CD1c-positive myeloid dendritic cell (primary cell): ENCODE measurements around the gene MAGEA1.
"Not testable (repeated sequence)": the region's sequence is repeated elsewhere in the genome, so short reads cannot be mapped to it uniquely, and the experiment has no call there.

Experiments used
- DNase-seq: peaks from one replicate; pipeline ENCODE4 v3.0.0-alpha.2; 2016; ENCODE audit errors: extremely low spot score

MAGEA1 gene, protein sequence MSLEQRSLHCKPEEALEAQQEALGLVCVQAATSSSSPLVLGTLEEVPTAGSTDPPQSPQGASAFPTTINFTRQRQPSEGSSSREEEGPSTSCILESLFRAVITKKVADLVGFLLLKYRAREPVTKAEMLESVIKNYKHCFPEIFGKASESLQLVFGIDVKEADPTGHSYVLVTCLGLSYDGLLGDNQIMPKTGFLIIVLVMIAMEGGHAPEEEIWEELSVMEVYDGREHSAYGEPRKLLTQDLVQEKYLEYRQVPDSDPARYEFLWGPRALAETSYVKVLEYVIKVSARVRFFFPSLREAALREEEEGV

DNA sequence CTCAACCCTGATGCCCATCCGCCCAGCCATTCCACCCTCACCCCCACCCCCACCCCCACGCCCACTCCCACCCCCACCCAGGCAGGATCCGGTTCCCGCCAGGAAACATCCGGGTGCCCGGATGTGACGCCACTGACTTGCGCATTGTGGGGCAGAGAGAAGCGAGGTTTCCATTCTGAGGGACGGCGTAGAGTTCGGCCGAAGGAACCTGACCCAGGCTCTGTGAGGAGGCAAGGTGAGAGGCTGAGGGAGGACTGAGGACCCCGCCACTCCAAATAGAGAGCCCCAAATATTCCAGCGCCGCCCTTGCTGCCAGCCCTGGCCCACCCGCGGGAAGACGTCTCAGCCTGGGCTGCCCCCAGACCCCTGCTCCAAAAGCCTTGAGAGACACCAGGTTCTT, at the start of gene MAGEA1:
Gene MAGEA1 (plus strand): TSS at position 154 of the 400 bp plus-strand sequence. CDS start 3,106 bp downstream, outside the sequence.
- DNase-seq = no peak

DNA sequence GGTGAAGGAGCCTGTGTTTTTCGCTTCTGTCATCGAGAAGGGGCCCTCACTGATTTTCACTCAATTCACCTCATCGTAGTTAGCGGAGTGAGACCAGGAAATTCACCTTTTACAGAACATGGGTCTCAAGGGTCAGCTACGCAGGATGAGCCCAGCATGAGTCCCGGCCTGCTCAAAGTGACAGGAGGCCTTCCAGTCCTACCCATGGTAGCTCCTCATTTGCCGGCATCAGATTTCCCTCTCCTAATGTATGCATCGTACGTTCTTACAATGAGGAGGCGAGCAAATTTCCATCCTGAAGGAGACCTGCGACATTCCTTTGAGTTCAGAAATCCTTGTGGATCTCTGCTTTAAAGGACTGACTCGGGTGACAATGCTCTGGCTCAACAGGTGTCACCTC, 46.2 kb upstream of the MAGEA1 start:
- DNase-seq = not testable (repeated sequence)

DNA sequence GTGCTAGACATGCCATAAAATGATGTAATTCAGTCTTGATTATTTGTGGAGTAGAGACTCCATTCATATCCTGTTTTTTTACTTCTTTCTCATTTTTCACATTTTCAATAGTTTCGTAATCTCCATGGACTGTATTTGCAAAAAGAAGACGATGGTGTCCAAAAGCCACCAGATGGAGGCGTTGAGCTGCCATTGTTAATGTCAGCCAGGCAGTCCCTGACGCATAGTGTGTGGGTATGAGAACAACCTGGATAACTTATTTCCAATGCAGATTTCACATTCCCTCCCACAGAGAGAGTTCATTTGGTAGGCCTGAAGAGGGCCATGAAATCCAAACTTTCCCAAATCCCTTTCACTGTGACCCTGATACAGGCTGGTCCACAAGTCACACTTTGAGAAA, 40.0 kb upstream of the MAGEA1 start:
- DNase-seq = not testable (repeated sequence)

DNA sequence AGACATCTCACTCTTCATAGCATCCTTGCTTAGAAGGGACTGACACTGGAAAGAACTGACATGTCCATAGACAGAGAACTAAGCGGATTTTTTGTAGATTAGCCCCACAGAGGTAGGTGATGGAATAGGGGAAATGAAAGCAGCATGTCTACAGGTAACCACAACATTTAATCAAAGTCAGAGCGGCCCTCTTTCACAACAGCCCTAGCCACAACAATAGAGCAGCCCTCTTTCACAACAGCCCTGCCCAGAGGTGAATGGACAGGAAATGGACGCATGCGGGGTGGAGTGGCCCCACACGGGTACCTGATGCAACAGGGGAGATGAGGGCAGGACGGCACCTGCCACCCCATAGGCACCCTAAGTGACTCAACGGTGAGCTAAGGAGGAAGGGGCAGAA, 32.8 kb upstream of the MAGEA1 start:
- DNase-seq = not testable (repeated sequence)

DNA sequence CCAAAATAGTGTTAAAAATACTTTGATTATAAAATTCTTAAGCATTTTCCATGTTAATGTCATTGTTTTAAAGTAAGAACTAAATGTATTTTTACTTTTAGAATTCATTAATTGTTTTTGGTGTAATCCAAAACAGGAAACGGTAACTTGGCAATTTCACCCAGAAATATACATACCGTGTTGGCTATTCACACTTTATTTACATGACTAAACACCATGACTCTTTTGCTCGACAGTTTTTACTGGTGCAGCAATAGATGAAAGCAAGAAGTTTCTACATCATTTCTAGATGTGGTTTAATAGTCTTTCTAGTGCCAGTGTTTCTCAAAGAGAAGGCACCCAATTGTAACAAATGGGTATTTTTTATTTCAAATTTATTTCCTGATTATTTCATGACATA, 25.6 kb upstream of the MAGEA1 start:
- DNase-seq = no peak

DNA sequence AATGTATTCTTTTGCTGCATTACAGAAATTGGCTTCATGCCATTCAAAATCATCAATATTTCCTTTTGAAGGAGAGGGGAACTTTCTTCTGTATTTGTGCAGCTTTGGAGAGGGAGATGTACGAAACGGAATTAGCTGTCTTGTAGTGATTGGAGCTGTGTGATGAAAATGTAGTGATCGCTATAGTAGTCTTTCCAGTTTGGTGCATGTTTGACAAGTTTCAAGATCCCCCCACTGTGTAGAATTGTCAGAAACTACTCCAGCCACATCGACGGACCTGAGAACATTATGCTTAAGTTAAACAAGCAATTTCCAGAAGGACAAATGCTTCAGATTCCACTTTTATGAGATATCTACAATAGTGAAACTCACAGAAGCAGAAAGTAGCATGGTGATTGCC, 21.6 kb upstream of the MAGEA1 start:
- DNase-seq = no peak

DNA sequence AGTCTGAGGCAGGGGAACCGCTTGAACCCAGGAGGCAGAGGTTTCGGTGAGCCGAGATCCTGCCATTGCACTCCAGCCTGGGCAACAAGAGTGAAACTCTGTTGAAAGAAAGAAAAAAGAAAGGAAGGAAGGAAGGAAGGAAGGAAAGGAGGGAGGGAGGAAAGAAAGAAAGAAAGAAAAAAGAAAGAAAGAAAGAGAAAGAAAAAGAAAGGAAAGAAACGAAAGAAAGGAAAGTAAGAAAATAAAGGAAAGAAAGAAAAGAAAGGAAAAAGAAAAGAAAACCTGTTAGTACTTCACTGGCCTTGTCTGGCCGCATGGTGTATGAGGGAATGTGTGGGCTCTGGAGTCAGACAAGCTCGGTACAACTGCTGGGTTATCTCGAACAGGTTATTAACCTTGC, 20.8 kb upstream of the MAGEA1 start:
- DNase-seq = no peak

DNA sequence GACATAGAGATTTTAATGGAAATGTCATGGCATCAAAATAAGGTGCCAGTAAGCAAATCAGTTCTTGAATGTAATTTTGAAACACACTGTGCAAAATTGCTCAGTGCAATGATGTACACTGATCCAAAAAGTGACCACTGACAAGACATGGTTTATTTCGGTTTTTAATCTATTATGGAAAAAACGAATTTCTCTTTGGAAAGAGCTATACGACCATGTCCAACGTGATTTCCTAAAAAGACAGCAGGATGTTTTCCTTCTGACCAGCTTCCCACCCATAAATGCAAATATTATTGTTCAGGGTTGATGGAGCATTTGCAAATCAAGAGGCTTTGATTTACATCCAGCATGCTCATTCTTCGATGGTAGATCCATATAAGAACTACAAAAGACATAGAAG, 17.1 kb upstream of the MAGEA1 start:
- no peak for DNase-seq

DNA sequence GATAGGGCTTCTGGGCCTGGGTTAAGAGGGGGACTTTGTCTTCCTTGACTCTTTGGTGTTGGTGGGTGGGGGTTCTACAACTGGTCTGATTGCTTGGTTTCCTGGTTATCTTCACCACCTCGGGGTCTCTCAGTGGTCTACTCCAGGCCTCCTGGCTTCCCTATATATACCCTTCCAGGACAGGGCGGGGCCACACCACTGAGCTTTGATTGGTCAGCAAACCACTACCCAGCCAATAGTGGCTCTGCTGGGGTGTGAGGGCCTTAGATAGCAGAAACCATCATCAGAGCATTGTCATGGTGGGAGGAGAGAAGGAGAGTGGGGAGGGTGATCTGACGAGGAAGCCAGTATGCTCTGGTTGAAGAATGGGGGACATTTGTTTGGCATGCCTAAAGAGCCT, 14.4 kb upstream of the MAGEA1 start:
- DNase-seq = no peak

DNA sequence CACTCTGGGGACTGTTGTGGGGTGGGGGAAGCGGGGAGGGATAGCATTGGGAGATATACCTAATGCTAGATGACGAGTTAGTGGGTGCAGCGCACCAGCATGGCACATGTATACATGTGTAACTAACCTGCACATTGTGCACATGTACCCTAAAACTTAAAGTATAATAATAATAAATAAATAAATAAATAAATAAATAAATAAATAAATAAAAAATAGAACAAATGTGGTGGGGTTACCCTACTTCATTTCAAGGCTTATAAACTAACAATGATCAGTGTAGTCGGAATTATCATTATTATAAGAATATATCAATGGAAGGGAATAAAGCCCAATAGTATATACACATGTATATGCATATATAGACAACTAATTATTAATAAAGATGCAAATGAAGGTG, 10.7 kb upstream of the MAGEA1 start:
- not testable (repeated sequence) for DNase-seq

DNA sequence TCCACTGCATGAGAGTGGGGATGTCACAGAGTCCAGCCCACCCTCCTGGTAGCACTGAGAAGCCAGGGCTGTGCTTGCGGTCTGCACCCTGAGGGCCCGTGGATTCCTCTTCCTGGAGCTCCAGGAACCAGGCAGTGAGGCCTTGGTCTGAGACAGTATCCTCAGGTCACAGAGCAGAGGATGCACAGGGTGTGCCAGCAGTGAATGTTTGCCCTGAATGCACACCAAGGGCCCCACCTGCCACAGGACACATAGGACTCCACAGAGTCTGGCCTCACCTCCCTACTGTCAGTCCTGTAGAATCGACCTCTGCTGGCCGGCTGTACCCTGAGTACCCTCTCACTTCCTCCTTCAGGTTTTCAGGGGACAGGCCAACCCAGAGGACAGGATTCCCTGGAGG, 2.7 kb downstream of the MAGEA1 start:
- DNase-seq = no peak

DNA sequence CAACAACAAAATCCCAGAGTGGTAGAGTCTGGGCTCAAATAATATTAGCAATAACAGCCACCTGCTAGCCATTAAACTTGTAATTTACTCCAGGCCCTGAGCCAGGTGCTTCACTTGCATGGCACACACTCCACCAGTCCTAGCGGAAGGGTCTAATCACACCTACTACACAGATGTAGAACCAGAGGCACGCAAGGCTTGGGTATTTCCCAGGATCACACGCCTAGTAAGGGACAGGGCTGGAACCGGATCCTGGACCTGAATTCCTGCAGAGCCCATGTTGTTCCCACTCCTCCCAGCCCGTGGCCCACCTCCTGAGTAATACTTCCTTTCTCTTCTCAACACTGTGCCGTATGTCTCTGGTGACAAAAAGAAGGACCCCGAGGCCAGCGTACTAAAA, 5.7 kb downstream of the MAGEA1 start:
- DNase-seq = no peak

DNA sequence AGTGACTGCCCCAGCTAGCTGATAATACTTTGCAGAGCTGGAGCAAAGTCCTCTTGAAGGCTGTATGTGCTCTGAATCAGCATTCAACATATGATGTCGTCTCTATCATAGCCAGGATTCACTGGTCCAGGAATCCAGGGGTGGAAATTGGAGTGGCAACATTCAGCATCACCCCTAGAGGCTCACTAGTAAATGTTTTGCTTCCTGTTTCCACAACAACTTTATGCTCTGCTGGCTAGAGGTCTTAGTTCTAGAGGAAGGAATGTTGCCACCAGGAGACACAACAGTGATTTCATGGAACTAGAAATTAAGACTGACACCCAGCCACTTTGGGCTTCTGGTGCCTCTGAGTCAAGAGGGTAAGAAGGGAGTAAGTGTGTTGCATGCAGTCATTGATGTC, 11.3 kb downstream of the MAGEA1 start:
- no peak for DNase-seq

DNA sequence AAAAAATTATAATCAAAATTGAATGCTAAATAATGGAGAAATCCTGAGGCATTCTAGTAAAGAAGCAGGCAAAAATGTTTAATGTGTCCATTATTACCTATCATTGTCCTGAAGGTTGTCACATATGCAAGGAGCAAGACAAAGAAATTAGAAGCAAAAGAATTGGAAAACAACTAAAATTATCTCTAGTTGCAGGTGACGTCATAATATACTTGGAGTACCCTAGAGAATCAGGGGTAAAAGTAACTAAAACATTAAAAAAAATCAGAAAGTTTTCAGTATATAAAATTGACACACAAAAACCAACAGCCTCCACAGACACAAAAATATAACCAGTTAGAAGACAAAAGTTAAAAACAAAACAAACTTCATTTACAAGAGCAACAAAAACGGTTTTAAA, 21.4 kb downstream of the MAGEA1 start:
- no peak for DNase-seq

DNA sequence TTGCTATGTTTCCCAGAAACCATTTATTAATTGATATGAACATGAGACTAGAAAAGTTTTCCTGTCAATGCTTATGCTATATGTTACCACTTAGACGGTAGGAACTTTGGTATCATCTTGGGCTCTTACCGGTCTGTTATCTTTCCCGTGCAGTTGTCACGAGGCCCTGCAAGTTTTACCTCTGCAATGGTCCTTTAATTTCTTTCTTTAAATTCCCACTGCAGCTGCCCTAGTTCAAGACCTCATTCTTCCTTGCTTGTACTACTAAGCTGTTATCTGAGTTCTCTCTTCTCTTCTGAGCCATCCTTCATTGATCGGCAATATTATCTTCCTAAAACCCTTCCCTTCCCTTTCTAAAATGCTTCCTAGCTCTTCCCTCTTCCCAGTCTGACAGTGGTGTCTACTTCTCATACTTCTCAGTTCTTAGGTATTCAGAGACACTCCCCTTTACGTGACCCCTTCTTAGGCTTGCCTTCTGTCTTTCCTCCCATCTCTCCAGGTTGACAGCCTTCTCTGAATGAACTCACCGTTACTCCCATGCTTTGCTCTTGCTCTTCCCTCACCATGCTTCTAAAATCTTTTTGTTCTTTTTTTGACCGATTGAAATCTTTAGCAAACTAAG, 27.5 kb downstream of the MAGEA1 start:
- DNase-seq = no peak

DNA sequence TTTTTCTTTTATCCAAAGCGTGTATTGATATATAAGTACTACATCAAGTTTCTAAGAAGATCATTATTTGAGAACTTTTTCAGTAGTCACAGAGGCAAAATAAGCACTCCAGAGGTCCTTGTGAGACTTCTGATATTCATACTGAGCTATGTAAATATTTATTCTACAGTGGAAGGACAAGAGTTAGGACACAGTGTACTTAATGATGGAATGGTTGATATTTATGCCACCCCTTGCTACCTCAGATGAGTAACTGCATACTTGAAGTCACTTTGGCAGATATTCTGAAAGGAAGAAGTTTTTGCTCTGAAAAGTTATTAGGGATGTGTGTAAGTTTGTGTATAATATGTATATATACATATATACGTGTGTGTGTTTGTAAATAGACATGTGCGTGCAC, 30.3 kb downstream of the MAGEA1 start:
- no peak for DNase-seq

DNA sequence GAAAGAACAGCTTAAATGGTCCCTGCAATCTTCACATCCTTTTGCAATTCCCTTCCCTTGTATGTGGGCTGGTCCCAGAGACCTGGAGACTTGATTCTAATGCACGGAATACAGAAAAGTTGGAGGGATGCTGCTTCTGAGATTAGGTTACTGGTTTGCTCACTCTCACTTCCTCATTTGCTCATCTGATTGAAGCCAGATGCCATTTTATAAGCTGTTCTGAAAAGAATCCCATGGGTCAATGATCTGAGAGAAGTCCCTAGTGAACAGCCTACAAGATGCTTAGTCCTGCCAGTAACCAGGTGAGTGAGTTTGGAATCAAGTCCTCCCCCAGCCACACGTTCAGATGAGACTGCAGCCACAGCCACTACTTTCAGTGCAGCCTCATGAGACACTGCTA, 35.9 kb downstream of the MAGEA1 start:
- no peak for DNase-seq

DNA sequence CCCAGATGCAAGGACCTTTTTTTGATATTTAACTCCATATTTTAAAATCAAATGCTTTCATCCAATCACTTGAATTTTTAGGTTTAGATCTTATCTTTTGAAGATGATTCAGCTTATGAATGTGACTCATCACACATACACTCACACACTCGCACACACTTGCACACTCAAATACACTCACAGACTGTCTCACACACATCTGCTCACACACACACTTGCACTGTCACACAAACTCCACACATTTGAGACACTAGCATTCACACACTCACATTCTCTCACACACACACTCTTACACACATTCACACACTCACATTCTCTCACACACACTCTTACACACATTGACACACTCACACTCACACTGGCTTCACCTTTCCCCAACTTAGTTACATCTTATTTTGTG, 37.8 kb downstream of the MAGEA1 start:
- no peak for DNase-seq

DNA sequence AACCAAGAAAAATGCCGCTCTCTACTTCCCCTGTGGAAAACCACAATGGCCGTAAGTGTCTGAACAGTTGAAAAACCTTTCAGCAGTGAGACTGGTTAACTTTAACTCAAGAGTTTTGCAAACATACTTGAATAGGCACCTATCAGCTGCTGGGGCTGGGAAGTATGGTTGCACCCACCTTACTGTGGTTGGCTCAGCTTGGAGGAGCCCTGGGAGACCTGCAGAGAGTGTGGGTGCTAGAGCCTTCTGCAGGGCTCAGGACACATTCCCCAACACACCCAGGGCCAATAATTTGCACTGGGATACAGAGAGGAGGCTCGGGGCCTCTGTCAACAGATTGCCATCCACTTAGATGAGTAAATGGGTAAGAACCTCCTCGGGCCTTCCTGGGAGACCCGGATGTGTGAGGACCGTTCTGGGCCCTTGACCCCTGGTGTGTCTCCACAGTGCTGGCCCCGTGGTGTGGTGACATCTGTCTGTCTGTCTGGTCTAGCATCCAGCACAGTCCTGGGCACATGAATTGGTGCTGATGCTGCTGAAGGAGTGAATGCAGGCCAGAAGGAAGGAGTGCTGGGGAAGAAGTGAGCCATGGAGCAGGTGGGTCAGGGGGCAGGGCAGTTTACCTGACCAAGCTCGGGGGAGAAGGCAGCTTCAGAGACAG, 46.5 kb downstream of the MAGEA1 start:
- DNase-seq = no peak

DNA sequence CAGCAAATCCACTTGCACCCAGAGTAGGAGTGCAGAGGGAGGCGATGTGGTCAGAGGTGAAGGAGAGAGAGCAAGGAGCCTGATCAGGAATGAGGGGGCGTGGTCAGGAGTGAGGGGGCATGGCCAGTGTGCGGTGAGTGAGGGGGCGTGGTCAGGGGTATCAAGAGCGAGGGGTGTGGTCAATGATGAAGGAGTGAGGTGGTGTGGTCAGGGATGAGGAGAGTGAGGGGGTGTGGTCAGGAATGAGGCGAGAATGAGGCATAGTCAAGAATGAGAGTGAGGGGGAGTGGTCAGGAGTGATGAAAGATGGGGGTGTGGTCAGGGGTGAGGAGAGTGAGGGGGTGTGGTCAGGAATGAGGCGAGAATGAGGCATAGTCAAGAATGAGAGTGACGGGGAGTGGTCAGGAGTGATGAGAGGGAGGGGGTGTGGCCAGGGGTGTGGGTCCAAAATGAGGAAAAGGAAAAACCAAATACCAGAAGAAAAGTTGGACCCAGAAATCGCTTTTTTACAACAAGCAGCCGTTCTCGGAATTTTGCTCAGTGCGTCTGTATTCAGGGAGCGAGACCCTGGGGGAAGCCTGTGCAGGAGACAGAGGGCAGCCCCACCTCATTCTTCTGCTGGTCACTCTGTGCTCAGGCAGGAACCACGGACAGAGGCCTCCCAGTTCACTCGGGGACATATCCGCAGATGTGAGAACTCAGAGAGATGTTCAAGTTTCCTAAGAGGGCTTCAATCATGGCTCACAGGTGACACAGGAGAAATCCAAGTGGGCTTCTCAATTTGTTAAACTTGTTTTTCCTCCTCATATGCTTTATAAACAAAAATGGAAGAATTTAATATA, 47.5 kb downstream of the MAGEA1 start:
- DNase-seq = peak; percentile 38
